TTC549 (cell line): ENCODE results near the gene SAMD8.
"Not testable (repeated sequence)": the region's sequence is repeated elsewhere in the genome, so short reads cannot be mapped to it uniquely, and the experiment has no call there.

ENCODE experiments used
- FAIRE-seq: peaks from 2 replicates; lab custom pipeline; 2012; peaks lifted over from hg19 to GRCh38; lab: Jason Lieb, UNC

Gene SAMD8

GRCh38 chr10:75195035-75195763 lies 83.7 kb downstream of the SAMD8 start:
- no peak for FAIRE-seq

DNA sequence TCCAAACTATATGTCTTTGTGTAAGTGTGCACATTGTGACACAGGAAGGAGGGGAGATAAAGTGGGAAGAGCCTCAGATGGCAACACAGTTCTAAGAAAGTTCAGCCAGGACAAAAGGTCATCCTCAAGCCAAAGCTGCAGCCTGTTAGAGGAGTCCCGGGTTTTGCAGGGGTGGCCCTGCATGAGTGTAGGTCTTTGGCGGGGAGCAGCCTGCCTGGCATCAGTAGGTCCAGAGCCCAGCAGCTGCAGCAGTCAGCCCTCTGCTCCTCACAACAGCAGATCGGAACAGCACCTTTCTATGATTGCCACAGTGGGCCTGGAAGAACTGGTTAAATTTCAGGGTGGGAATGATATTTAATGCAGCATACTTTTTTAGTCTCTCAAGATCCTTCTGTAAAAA lies 85.6 kb downstream of the SAMD8 start:
- no peak for FAIRE-seq

DNA sequence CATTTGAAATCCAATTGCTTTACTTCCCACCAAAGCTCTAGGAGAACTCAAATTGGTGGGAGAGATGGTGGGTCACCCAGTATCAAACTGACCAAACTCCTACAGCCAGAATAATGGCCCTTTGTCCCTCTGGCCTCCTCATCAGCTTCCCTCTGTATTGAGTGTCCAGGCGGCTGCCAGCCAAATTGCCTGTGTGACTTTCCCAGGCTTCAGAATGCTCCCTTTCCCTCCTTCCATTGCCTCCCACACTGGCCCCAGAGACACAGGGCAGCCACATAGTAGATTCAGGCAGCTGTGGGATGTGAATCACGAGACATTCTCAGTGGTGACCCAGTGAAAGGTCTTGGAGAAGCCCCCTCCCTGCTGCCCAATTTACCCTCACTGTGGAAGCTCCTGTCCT lies 86.5 kb downstream of the SAMD8 start:
- no peak for FAIRE-seq

DNA sequence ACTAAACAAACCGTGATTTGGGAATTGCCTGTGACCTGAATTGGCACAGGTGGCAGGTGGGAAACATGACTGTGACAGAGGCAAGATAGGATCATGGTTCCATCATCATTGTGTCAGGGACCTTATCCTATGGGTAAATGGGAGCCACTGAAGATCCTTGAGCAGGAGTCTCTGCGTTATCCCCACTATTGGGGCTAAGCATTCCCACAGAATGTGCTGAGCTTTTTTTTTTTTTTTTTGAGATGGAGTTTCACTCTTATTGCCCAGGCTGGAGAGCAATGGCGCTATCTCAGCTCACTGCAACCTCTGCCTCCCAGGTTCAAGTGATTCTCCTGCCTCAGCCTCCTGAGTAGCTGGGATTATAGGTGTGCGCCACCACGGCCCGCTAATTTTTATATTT lies 88.5 kb downstream of the SAMD8 start:
- FAIRE-seq: not testable (repeated sequence)

DNA sequence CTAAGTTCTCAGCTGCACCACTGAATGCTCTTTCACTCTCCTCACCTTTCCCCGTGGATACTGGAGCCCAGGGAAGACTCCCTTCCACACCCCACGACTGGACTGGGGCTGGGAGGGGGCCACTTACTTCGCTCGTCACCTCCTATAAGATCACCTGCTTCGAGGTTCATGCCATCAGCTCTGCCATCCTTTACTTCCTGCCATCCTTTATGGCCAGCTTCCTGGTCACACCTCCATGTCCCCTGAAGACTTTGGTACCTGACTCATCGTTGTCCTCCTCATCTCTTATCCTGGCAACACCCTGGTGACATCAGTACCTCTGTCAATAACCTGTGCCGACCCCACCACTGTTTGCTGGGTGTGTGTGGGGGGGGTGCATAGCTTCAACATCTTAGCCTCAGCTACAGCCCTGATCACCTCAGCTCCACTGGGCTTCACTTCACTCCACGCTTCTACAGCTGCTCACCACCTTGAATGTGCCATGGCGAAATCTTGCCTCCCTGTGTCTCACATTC lies 90.4 kb downstream of the SAMD8 start:
- no peak for FAIRE-seq

- FAIRE-seq: no peak
These were observed 91.0 kb downstream of the SAMD8 start for GRCh38 chr10:75202321-75203045.

- FAIRE-seq: not testable (repeated sequence)
These were observed 91.7 kb downstream of the SAMD8 start for GRCh38 chr10:75203046-75203620.

DNA sequence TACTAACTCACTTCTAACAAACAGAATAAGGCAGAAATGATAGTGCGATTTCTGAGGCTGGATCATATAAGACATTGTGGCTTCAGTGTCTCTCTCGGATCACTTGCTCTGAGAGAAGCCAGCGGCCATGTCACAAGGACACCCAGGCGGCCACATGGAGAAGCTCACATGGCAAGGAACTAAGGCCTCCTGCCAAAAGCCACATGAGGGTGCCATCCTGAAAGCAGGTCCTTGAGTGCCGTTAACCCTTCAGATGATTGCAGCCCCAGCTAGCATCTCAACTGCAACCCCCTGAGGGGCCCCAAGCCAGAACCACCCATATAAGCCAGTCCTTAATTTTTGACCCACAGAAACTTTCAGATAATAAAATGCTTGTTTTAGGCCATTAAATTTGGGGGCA lies 92.3 kb downstream of the SAMD8 start:
- FAIRE-seq: no peak

GRCh38 chr10:75205908-75206307 lies 94.5 kb downstream of the SAMD8 start:
- no peak for FAIRE-seq

DNA sequence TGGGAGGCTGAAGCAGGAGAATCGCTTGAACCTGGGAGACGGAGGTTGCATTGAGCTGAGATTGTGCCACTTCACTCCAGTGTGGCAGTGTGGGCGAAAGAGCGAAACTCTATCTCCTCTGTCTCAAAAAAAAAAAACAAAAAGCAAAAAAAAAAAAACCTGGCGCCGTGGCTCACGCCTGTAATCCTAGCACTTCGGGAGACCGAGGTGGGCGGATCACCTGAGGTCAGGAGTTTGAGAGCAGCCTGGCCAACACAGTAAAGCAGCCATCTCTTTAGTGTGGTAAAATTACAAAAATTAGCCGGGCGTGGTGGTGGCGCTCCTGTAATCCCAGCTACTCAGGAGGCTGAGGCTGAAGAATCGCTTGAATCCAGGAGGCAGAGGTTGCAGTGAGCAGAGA lies 95.2 kb downstream of the SAMD8 start:
- not testable (repeated sequence) for FAIRE-seq

DNA sequence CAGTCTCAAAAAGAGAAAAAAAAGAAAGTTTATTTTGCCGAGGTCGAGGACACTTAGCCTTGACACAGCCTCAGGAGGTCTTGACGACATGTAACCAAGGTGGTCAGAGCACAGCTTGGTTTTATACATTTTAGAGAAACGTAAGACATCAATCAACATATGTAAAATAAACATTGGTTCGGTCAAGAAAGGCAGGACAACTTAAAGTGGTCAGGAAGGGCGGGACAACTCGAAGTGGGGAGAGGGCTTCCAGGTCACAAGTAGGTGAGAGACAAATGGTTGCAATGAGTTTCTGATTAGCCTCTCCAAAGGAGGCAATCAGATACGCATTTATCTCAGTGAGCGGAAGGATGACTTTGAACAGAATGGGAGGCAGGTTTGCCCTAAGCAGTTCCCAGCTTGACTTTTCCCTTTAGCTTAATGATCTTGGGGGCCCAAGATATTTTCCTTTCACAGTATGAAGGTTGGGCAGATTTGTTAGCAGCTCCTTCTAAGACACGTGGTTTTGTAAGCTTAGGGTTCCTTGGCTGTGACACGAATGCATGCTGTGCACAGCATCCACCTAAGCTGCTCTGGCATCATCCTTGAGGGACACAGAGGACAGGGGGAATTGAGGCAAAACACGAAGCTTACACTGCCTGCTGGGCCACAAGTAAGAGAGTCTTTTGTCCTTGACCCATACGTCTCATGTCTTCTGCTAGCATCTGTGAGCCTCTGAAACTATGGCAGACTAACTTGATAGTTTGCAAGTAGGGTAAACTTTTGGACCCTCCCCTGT lies 95.8 kb downstream of the SAMD8 start:
- FAIRE-seq: no peak

DNA sequence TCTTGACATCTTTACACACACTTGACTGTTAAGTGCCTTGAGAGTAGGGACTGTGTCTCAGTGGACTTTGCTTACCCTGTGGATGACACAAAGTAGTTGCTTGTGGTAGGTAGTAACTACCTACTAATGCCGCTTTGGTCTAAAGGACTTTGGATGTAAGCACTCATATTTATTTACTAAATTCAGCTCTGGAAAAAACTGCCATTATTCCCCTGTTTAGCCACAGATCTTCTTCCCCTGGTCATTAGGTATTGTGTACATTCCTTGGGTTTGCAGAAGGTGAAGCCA lies 96.3 kb downstream of the SAMD8 start:
- no peak for FAIRE-seq

GRCh38 chr10:75208181-75208580 lies 96.7 kb downstream of the SAMD8 start:
- FAIRE-seq: no peak

DNA sequence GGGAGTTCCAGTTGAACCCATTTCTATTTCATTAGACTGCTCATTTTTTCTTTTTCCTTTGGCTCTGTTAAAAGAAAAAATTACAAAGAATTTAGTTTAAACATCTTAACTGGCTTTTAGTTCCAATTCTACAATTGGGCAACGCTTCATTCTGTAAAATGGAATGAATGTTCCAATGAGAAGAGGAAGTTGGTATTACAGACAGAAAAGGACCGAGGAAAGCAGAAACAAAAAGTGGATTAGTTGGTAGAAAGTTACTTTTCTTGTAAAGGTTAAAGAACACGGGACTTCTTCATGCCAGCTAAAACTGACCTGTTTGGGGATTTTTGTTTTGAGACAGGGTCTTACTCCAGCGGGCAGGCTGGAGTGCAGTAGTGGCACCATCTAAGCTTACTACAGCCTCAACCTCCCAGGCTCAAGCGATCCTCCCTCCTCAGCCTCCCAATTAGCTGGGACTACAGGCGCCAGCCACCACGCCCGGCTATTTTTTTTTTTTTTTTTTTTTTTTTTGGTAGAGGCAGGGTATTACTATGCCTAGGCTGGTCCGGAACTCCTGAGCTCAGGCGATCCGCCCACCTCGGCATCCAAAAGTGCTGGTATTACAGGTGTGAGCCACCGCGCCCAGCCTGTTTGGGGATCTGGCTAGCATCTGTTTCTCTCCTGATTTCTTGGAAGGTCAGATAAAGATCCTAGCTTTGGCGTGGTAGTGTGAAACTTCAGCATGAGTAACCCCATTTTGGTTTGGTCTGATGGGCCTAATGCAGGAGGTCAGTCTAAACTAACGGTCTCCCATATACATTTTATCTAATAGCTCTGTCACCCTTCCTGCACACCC lies 97.8 kb downstream of the SAMD8 start:
- no peak for FAIRE-seq

- no peak for FAIRE-seq
These were observed 98.4 kb downstream of the SAMD8 start for GRCh38 chr10:75209921-75210281.

- no peak for FAIRE-seq
These were observed 99.0 kb downstream of the SAMD8 start, which contains the start of gene VDAC2 for GRCh38 chr10:75210282-75211006. Gene VDAC2 (plus strand): TSS chr10:75210796. CDS start chr10:75211159, 363 bp downstream.

DNA sequence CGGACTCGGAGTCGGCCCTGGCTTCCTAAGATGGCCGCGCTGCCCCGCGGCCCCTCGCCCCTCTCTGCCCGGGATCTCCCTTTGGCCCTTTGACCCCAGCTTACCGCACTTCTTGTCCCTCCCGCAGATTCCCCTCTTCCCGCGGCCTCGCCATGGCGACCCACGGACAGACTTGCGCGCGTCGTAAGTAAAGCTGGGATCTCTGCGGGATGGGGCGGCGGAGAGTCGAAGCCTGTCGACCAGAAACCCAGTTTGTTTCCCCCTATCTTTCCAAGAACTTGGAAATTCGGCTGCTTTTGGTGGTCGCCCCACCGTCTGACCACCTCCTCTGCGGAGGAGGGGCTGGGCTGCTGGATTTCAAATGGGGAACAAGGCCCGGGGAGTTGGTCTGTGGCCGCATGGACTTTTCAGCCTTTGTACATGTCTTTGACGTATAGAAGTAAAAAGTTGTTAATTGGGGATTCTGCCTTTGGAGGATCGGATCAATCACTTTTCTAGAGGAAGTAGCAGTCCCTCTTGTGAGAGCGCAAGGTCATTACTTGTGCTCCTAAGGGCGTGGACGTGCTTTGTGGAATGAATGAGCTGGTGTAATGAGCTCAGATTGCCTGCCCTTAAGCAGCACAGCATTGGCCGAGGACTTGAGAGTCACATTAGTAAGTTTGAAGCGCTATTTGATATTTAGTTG lies 99.7 kb downstream of the SAMD8 start:
- FAIRE-seq: no peak

GRCh38 chr10:75212343-75212742 lies 100.9 kb downstream of the SAMD8 start:
- no peak for FAIRE-seq

- no peak for FAIRE-seq
These were observed 108.8 kb downstream of the SAMD8 start for GRCh38 chr10:75220274-75220673.

DNA sequence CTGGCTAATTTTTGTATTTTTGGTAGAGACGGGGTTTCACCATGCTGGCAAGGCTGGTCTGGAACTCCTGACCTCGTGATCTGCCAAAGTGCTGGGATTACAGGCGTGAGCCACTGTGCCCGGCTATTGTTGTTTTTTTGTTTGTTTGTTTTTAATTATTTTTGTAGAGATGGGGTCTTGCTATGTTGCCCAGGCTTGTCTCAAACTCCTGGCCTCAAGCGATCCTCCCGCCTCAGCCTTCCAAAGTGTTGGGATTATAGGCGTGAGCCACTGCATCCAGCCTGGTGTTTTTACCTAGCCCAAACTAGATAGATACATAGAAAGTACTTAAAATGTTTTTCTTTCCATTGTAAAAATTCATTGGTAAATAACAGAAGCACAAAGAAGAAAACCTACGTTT lies 110.0 kb downstream of the SAMD8 start:
- not testable (repeated sequence) for FAIRE-seq

GRCh38 chr10:75223507-75223906 lies 112.1 kb downstream of the SAMD8 start:
- FAIRE-seq: no peak
